Esophagus muscularis mucosa (tissue), 4 donors: ENCODE results near the gene ZNF775. TPM values are rescaled to one million over a fixed set of nuclear protein-coding genes. Genes with fewer than 3 reads are reported as not detected.
A peak's percentile ranks its signal among the peaks of the same experiment; 100 is the strongest.

Experiments
- DNase-seq: peaks from one replicate; pipeline ENCODE4 v3.0.0-alpha.2; 2017; ENCODE audit errors: extremely low spot score
- H3K27ac ChIP-seq, 4 donors: fragments of 200-600 bp; sonication (generic); replicated peaks in 1 of 4; 1 replicate in 3 of 4; 2 replicates in 1 of 4; pipeline ENCODE4 v1.5.1; 2016 to 2019; ENCODE audit warnings: mild to moderate bottlenecking in 1 of 4
- H3K27me3 ChIP-seq, 4 donors: fragments of 200-600 bp; sonication (generic); one replicate each; pipeline versions ENCODE4 v1.5.1 to v1.6.0; 2016 to 2019
- H3K36me3 ChIP-seq, 4 donors: fragments of 200-600 bp; sonication (generic); one replicate each; pipeline ENCODE4 v1.5.1; 2016 to 2019
- H3K4me1 ChIP-seq, 4 donors: fragments of 200-600 bp; sonication (generic); one replicate each; pipeline ENCODE4 v1.5.1; 2016 to 2019
- H3K4me3 ChIP-seq, 4 donors: fragments of 200-600 bp; sonication (generic); 1 replicate in 2 of 4; 2 replicates in 2 of 4; pipeline ENCODE4 v1.5.1; 2016 to 2019; ENCODE audit warnings: mild to moderate bottlenecking in 4 of 4, moderate library complexity in 1 of 4
- H3K9me3 ChIP-seq, 4 donors: fragments of 200-600 bp; sonication (generic); 1 replicate in 3 of 4; 2 replicates in 1 of 4; pipeline ENCODE4 v1.5.1; 2016 to 2019
- CTCF ChIP-seq, 3 experiments: fragments of 200-600 bp in 2 of 3; fragments of 450-650 bp in 1 of 3; sonication (generic) in 2 of 3; IDR thresholded peaks; one replicate each; pipeline ENCODE4 v1.5.1; 2017 to 2019; ENCODE audit warnings: antibody characterized with exemption in 3 of 3, mild to moderate bottlenecking in 2 of 3, moderate library complexity in 1 of 3
- EP300 ChIP-seq: sonication (generic); formaldehyde crosslinking; IDR thresholded peaks from one replicate; pipeline ENCODE4 v1.6.1; 2017; ENCODE audit warnings: antibody characterized with exemption
- POLR2A ChIP-seq: fragments of 450-650 bp; IDR thresholded peaks from one replicate; pipeline ENCODE4 v1.6.1; 2017; ENCODE audit warnings: antibody characterized with exemption, moderate library complexity, mild to moderate bottlenecking, low read depth
- POLR2AphosphoS5 ChIP-seq, 2 donors: sonication (generic); formaldehyde crosslinking; IDR thresholded peaks; one replicate each; pipeline ENCODE4 v1.6.1; 2017; ENCODE audit warnings: antibody characterized with exemption in 2 of 2
- WGBS: methylation state at CpG from one replicate; pipeline ENCODE4 v1.1.5; 2018; 5-methylcytosine and 5-hydroxymethylcytosine counted together
- intact Hi-C: fragments of 100-400 bp; cut with DNase I; formaldehyde crosslinking; loops from one replicate; pipeline ENCODE4 v1.15.1; 2023
- total RNA-seq, 4 donors: library from RNA; depleted of rRNA; stranded (reverse); fragments of >200 nt; gene quantifications; one replicate each; pipeline versions ENCODE4 v1.1.0 to v1.2.1, GENCODE V29; 2016

The ZNF775 gene
- total RNA-seq, 4 donors from 2014 or later, result 6.6 to 19.8 (median 15.0) TPM

DNA sequence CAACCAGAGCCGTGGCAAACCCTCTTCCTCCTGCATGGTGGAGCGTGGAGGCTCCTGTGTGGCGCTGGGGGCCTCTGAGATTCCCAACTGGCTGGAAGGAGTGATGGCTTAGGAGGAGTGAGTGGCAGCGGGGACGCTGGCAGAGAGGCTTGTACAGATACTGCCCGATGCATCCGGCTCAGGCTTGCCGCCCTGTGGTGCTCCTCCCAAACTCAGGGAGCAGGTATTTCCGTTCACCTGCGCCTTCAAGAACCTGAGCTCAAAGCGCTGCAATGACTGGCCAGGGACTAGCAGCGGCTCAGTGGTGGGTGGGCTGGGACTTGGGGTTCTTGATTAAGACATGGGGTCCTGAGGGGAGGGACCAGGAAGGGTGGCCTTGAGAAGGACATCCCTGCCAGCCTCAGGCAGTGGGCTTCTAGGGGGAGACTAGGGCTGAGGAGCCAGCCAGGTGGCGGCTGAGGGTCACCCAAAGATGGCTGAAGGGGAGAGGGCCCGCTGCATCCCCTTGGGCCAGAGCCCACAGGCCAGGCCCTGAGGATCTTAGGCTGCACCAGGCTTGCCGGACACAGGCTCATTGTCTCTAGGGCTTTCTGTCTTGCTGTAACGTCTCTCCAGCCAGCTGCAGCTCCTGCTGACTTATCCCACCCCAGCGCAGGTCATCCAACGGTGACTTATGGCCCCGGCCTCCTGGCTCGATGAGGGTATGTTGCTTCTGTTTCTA, 3.2 kb downstream of the ZNF775 start:
- intact Hi-C loops, result no loop called here
- DNase-seq, result no peak
- TF ChIP-seq CTCF (IDR thresholded peaks at IDR 0.05) (no peak), POLR2AphosphoS5 (IDR thresholded peaks at IDR 0.05) (no peak), POLR2A (no peak), EP300 (no peak)
- Histone ChIP-seq H3K4me3 (no peak overlapping the region), H3K9me3 (no peaks in the 10 kb centered on the region), H3K27ac (peak overlapping the region in 2 of 4 donors; percentile 25 to 36), H3K27me3 (no peaks in the 10 kb centered on the region), H3K36me3 (peaks cover 0 to 3% (median 0%) of the 10 kb centered on the region in 4 donors), H3K4me1 (peaks cover 18 to 72% (median 68%) of the 10 kb centered on the region in 4 donors)
- WGBS, result 81% methylated on average over 19 of the region's 20 CpGs

DNA sequence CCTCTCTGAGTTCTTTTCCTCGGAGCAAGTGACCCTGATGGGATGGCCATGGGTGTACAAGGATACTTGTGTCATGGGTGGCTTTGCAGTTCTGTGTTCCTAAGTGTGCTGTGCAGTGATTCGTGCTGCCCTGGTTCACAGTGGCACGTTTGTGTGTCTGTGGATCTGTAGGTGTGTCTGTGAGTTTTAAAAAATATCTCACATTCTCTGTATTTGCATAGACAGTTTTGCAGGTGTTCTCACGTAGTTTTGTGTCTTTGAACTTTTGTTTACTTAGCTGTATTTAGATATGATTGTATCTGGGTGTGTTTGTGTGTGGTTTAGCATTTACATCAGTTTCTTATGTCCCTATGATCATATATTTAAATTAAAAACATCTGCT, 3.7 kb downstream of the ZNF775 start:
- H3K27ac ChIP-seq, result peak overlapping the region in 2 of 4 donors; percentile 25 to 36
- TF ChIP-seq CTCF (IDR thresholded peaks at IDR 0.05) (no peak), EP300 (no peak), POLR2A (no peak), POLR2AphosphoS5 (IDR thresholded peaks at IDR 0.05) (no peak)
- DNase-seq, result no peak
- H3K4me3 ChIP-seq, result no peak overlapping the region
- peaks cover 0 to 3% (median 0%) of the 10 kb centered on the region in 4 donors for H3K36me3 ChIP-seq
- H3K4me1 ChIP-seq, result peaks cover 17 to 73% (median 68%) of the 10 kb centered on the region in 4 donors
- intact Hi-C loops, result no loop called here
- no peaks in the 10 kb centered on the region for H3K27me3 ChIP-seq
- WGBS, result 63% methylated on average over 3 of the region's 4 CpGs
- H3K9me3 ChIP-seq, result no peaks in the 10 kb centered on the region

GRCh38 chr7:150383710-150384397, 4.7 kb downstream of the ZNF775 start:
- TF ChIP-seq POLR2AphosphoS5 (IDR thresholded peaks at IDR 0.05), result no peak
- TF ChIP-seq POLR2A, result no peak
- H3K4me1 ChIP-seq, result peaks cover 10 to 75% (median 67%) of the 10 kb centered on the region in 4 donors
- DNase-seq, result no peak
- H3K27ac ChIP-seq, result peak overlapping the region; percentile 25 to 55 (median 46)
- 76% methylated on average over 12 of the region's 22 CpGs for WGBS
- no peaks in the 10 kb centered on the region for H3K27me3 ChIP-seq
- H3K9me3 ChIP-seq, result no peaks in the 10 kb centered on the region
- peaks cover 0 to 4% (median 0%) of the 10 kb centered on the region in 4 donors for H3K36me3 ChIP-seq
- H3K4me3 ChIP-seq, result no peak overlapping the region
- intact Hi-C loops, result no loop called here

DNA sequence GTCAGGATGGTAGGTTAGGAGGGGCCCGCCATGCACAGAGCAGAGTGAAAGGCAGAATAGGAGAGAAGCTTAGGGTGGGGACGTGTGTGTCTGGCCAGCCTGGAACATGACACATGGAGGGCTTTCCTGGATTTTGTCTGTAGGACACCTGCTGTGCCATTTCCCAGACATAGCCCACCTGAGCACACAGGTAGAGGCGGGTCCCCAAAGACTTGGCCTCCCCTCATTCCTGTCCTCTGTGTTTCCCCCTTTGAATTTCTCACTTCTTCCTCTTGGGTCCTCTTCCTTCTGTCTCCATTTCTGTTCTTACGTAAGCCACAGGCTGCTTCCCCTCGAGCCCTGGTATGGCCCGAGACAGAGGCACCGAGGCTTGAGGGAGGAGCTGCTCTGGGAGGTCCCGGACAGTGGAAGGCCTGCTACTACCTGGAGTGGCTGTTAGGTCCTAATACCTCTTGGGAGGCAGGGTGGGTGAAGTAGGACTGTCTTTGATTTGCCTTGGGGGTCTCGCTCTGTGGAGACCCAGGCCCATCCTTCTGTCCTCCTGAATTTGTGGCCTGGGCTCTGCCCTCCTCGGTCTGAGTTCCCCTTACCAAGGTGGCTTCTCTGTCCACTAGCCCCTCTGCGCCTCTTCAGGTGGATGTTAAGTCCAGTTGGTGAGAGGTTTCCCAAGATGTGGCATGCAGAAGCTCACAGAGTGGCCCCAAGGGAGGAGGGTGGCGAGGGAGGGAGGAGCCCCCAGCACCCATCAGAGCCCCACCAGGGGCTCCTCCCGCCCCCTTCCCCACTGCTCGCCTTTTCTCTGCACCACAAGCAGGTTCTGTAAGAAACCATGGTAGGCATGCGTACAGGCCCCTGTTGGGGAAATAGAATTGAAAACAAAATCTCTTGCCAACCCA, 5.5 kb downstream of the ZNF775 start:
- WGBS, result 74% methylated on average over 15 of the region's 15 CpGs
- Histone ChIP-seq H3K36me3 (peaks cover 0 to 8% (median 0%) of the 10 kb centered on the region in 4 donors), H3K4me1 (peaks cover 16 to 81% (median 72%) of the 10 kb centered on the region in 4 donors), H3K27ac (peak overlapping the region; percentile 25 to 55 (median 40)), H3K27me3 (no peaks in the 10 kb centered on the region), H3K4me3 (no peak overlapping the region), H3K9me3 (no peaks in the 10 kb centered on the region)
- DNase-seq, result no peak
- intact Hi-C loops, result no loop called here
- TF ChIP-seq EP300 (no peak), POLR2AphosphoS5 (IDR thresholded peaks at IDR 0.05) (no peak), POLR2A (no peak), CTCF (IDR thresholded peaks at IDR 0.05) (no peak)
